Small intestine (tissue), 4 donors: ENCODE data around the gene MARS2. TPM values are rescaled to one million over a fixed set of nuclear protein-coding genes. Genes with fewer than 3 reads are reported as not detected.

ENCODE experiments used
- polyA plus RNA-seq, 4 donors: library from polyadenylated mRNA; stranded (reverse) in 3 of 4; unstranded in 1 of 4; fragments of 200-250 nt in 3 of 4; fragments of 120-200 nt in 1 of 4; gene quantifications; one replicate each; pipeline versions ENCODE4 v1.2.1 to v1.2.3, GENCODE V29; 2013
- donor health status: healthy with polysubstance abuse.
- donor health status: Bipolar disorder and iron deficiency.
- donor health status: healthy.

The MARS2 gene
- polyA plus RNA-seq, 4 donors, result 2.7 to 8.3 (median 5.0) TPM

Other genes starting within 250 kb of the MARS2 start
- 100 to 1,000 TPM; 112 to 637 (median 311) TPM for gene HSPD1, start 205.5 kb upstream of the MARS2 start, polyA plus RNA-seq
- 100 to 1,000 TPM; 132 to 259 (median 226) TPM for gene HSPE1, start 205.0 kb upstream of the MARS2 start, polyA plus RNA-seq
- gene MOB4, start 189.3 kb upstream of the MARS2 start, polyA plus RNA-seq, result 10 to 100 TPM; 17.6 to 35.1 (median 23.2) TPM
- 1 to 10 TPM in 3 of 4 donors, not detected in 1; 1.1 to 2.7 (median 1.5) TPM for gene RFTN2, start 29.8 kb upstream of the MARS2 start, polyA plus RNA-seq
- gene BOLL, start 80.0 kb downstream of the MARS2 start, polyA plus RNA-seq, result under 1 TPM in 1 of 4 donors, not detected in 3; 0.18 TPM
- 1 to 10 TPM in 1 of 4 donors, under 1 TPM in 2, not detected in 1; 0.58 to 2.3 (median 0.81) TPM for gene PLCL1, start 99.2 kb downstream of the MARS2 start, polyA plus RNA-seq